ENCODE results near the gene PPP1R7.

Gene PPP1R7

DNA sequence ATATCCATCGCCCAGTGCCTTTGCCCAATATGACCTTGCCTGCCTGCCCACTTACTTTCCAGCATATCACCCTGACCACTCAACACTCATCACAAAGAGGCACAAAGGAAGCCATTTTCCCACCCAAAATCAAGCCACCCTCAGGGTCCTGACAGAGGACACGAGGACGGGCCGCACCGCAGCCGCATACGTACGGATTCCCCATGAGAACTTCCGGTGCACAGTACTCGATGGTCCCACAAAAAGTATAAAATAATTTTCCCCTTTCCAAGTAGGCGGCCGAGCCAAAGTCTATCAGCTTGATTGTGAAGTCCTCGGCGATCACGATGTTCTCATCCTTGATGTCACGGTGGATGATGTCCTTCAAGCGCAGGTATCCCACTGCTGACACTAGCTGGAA lies 38.2 kb upstream of the PPP1R7 start:
- TF ChIP-seq POLR2A (IDR thresholded peaks at IDR 0.05; ENCODE audit: low read depth, low read length): no peak
- DNase-seq (ENCODE audit: insufficient read length, low spot score) (no peak), FAIRE-seq (no peak)

DNA sequence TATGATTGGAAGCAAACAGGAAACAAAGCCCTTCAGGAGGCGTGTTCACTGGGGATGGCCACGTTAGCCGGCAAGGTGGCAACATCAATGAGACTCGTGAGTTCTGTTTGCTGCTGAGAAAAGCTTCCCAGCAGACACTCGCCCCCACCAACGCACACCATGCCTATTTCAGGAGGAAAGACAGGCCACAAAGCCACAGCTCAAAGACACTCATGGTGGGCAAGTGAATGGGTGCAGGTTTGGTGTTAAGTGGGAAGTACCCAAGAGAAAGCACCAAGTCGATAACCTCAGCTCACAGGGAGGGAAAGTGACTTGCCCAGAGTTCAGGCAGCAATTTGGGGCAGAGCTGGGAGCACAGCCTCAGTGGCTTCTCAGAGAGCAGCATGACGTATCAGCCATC lies 37.7 kb upstream of the PPP1R7 start:
- no peak for DNase-seq (ENCODE audit: insufficient read length, low spot score)
- no peak for FAIRE-seq
- no peak for TF ChIP-seq POLR2A (IDR thresholded peaks at IDR 0.05; ENCODE audit: low read depth, low read length)

DNA sequence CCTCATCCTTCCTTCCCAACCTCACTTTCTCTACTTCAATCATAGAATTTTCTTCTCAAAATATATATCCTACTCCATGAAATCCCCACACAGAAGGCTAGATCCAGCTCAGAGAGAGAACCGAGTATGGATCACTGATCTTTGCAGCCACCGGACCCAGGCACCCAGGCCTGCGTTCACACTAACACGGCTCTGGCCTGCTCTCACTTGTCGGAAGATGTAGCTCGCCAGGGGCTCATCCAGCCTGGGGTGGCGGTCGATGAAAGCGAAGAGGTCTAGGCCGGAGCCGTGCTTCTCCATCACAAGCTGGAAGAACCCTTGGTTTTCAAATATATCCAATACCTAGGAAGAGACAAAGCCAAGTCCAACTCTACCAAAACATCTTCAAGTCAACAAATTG lies 35.4 kb upstream of the PPP1R7 start:
- TF ChIP-seq POLR2A (IDR thresholded peaks at IDR 0.05; ENCODE audit: low read depth, low read length): no peak
- FAIRE-seq (no peak), DNase-seq (ENCODE audit: insufficient read length, low spot score) (no peak)

DNA sequence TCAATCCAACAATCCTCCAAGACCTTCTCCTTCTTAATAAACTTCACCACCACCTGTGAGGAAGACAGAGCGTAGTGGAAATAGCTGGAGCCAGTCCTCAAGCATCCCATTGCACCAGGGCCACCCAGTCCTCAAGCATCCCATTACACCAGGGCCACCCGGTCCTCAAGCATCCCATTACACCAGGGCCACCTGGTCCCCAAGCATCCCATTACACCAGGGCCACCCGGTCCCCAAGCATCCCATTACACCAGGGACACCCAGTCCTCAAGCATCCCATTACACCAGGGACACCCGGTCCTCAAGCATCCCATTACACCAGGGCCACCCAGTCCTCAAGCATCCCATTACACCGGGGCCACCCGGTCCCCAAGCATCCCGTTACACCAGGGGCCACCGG lies 34.9 kb upstream of the PPP1R7 start:
- DNase-seq (ENCODE audit: insufficient read length, low spot score) (no peak), FAIRE-seq (no peak)
- TF ChIP-seq POLR2A (IDR thresholded peaks at IDR 0.05; ENCODE audit: low read depth, low read length): no peak

DNA sequence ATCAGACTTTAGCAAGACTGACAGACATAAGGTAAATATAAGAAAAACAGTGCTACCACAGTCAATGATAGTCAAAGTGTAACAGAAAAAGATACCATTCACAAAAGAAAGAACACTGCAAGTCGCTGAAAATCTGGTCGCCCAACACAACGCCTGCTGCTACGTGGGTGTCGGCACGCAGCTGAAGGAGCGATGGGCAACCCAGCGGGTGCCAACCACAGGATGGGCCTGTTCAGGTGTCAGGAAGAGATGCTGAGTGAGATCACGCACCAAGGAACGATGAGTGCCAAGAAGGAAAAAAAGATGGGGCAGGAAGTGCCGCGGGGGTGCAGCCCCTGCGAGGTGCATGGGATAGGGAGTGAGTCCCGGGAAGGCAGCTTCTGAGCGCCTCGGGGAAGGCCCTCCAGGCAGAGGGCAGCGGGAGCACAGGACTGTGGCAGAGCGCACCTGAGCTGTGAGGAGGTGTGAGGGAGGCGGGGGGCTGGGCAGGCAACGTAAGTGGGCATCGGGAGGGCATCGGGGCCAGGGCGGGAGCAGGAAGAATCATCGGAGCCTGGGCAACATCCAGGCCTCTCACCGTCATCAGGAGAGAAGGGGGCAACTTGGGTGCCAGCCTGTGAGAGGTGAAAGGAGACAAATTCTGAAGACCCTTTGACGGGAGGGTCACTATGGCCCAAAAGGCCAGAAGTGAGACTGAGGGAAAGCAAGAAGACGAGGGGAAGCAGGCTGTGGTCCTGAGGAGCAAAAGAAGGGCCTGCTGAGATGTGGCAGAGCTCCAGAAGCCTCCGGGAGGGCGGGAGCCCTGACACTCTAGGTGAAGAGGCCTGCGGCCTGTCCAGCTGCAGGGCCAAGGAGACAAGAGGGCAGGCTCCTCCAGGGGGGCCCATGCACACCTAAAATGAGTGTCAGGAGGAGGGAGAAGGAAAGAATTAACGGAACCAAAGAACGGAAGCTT lies 33.4 kb upstream of the PPP1R7 start:
- no peak for FAIRE-seq

DNA sequence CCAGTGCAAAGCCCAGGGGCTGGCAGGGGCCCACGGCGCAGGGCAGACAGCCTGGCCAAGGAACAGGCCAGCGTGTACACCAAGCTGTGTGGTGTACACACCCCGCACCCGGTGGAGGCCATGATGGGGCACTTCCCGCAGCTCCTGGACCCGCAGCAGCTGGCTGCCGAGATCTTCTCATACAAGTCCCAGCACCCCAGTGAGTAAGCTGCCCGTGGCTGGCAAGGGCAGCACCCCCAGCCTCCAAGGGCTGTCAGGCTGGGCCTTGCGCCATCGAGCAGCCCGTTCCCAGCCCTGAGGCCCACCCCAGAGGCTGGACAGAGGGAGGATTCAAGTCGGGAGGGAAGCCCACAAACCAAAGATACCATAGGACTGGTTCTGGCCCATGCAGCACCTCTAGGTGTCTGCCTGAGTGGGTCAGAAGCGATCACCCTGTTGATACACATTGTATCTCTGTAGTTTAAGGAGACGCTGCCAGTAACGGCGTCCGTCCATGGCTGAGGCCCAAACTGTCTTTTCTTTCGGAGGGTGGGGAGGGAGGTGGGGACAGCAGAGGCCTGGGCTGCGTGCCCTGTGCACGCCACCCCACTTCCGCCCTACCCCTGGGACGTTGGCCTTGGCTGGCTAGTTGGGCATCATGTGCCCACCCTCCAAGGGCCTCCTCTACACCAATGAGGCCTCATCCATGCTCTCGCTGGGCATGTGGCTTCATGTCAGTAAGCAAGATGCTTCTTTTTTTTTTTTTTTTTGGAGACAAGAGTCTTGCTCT lies 31.3 kb upstream of the PPP1R7 start:
- DNase-seq (ENCODE audit: insufficient read length, low spot score) (no peak), FAIRE-seq (no peak)
- no peak for TF ChIP-seq POLR2A (IDR thresholded peaks at IDR 0.05; ENCODE audit: low read depth, low read length)

More for the DNA sequence above, 33.4 kb upstream of the PPP1R7 start:
- no peak for DNase-seq (ENCODE audit: insufficient read length, low spot score)
- no peak for TF ChIP-seq POLR2A (IDR thresholded peaks at IDR 0.05; ENCODE audit: low read depth, low read length)

DNA sequence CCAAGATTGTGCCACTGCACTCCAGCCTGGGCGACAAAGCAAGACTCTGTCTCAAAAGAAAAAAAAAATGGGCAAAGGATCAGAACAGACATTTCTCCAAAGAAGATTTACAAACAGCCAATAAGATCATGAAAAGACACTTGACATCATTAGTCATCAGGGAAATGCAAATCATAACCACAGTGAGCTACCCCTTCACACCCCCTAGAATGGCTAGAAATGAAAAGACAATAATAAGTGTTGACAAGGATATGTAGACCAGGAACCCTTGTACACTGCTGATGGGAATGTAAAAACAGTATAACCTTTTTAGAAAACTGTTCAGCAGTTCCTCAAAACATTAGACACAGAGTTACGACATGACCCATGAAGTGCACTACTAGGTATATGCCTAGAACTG lies 29.8 kb upstream of the PPP1R7 start:
- TF ChIP-seq POLR2A (IDR thresholded peaks at IDR 0.05; ENCODE audit: low read depth, low read length): no peak
- DNase-seq (ENCODE audit: insufficient read length, low spot score) (no peak), FAIRE-seq (no peak)

DNA sequence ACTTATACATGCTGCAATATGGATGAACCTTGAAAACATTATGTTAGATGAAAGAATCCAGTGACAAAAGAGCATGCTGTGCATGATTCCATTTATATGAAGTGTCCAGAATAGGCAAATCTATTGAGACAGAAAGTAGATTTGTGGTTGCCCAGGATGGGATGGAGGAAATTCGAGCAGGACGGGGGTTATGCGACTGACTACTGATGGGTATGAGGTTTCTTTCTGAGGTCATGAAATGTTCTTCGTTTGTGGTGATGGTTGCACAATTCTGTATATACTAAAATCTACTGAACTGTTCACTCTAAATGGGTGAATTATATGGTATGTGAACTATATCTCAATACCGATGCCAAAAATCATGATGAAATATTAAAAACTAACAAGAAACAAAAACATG lies 29.3 kb upstream of the PPP1R7 start:
- DNase-seq (ENCODE audit: insufficient read length, low spot score) (no peak), FAIRE-seq (no peak)
- TF ChIP-seq POLR2A (IDR thresholded peaks at IDR 0.05; ENCODE audit: low read depth, low read length): no peak

DNA sequence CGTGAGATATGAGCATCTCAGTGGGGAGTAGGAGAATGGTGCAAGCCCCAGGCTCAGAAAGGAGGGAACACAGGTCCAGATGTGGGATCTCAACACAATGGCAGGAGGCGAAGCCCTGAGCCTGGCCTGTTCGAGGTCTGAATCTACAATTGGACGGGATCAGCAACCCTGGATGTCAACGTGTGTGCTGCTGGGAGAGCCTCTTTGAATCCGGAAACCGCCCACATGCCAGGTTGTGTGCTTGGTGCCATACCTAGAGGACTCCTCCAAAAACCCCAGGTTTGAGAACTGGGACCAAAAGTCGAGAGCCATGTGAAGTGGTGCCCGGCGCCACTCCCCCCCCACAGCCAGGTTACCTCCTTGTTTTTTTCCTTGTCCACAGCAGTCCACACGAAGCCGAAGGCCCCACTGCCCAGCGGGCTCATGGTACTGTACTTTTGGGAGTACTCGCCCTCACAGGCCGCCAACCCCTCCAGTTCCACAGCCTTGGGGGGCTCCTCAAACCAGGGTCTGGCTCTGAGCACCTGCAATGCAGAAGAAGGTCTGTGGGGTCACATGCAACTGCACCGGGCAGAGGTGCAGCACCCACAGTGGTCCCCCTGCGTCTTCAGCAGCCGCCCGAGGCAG lies 27.8 kb upstream of the PPP1R7 start:
- no peak for TF ChIP-seq POLR2A (IDR thresholded peaks at IDR 0.05; ENCODE audit: low read depth, low read length)
- no peak for DNase-seq (ENCODE audit: insufficient read length, low spot score)
- FAIRE-seq: no peak

DNA sequence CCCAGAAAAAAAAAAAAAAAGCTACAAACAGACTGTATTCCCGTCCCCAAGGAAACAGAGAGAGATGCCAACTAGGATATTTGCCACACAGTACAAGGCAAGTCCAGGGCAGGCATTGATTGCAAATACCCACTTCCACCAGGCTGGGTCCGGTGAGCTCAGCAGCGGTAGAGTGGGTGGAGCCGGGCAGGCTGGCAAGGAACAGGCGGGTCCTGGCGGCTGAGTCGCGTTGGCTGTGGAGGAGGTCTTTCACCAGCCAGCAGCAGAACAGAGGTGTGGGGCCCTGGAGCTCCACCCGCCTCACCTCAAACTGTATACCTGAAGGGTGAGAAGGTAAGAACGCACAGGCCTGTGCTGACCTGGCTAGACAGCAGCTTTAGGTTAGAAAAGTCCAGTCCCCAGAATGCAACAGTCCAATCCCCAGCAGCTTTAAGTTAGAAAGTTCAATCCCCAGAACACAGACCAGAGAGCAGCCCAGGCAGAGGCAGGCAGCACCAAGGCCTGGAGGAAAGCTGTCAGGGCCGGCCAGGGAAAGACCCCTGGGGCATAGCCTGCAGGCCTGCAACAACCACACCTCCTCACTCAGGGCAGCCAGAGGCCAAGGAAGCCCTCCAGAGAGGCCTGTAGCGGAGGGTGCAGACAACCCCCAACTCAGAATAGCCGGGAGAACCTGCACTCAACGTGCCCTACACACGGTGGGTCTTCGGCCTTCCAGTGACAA lies 26.3 kb upstream of the PPP1R7 start:
- FAIRE-seq: no peak
- no peak for TF ChIP-seq POLR2A (IDR thresholded peaks at IDR 0.05; ENCODE audit: low read depth, low read length)
- DNase-seq (ENCODE audit: insufficient read length, low spot score): peak; percentile 30

DNA sequence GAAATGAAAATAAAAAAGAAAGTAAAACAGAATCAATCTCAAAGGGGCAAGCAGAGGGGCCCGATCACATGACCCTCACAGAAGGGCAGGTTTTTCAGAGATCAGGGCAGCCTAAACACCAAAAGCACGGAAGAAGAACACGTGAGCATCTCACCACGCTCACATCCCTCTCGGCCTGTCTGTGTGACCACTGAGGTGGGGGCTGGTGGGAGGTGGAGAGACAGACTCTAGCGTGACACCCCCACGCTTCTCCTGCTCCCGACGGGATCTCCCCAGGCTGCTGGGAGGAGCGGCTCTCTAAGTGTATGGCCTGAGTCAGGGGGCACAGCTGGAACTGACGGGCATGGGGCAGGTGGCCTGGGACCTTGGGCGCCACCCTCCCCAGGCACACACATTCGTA lies 24.6 kb upstream of the PPP1R7 start:
- no peak for FAIRE-seq
- no peak for TF ChIP-seq POLR2A (IDR thresholded peaks at IDR 0.05; ENCODE audit: low read depth, low read length)
- DNase-seq (ENCODE audit: insufficient read length, low spot score): no peak

DNA sequence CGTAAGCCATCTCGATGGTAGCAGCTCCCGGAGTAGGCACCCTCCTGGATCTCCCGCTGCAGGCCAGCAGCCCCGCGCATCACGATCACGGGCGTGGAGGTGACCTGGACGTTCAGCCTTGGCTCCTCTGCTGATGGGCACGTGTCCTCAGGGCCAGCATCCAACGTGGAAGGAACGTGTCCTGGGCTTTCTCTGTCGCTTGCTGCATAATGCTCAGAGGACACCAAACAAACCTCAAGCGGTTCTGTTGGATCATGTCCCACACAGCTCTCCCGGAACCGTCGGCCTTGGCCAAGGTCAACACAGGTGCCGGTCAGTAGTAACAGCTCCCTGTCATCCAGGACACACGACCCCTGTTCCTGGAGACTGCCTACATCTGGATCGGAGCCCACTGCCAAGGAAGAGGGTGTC lies 24.1 kb upstream of the PPP1R7 start:
- DNase-seq (ENCODE audit: insufficient read length, low spot score) (no peak), FAIRE-seq (no peak)

DNA sequence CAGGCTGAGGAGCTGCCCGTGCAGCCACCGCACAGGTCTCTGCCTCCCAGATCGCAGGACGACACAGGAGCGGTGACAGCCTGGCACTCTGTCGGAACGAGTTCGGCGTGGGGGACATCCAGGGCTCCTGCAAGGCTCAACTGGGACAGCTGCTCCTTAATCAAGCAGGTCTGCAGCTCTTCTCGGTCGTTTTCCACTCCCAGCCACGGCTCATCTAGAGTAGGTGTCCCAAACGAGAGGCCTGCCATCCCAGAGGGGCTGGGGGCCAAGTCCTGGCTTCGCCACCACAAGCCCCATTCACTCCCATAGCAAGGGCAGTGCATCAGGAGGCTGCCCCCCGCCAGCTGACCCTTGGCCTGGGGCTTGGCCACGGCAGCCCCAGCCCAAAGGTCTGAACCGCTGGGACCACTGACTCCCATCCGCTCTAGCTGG lies 23.5 kb upstream of the PPP1R7 start:
- no peak for TF ChIP-seq POLR2A (IDR thresholded peaks at IDR 0.05; ENCODE audit: low read depth, low read length)
- DNase-seq (ENCODE audit: insufficient read length, low spot score) (no peak), FAIRE-seq (no peak)

More for the DNA sequence above, 24.1 kb upstream of the PPP1R7 start:
- TF ChIP-seq POLR2A (IDR thresholded peaks at IDR 0.05; ENCODE audit: low read depth, low read length): no peak
